RWPE2 (cell line): ENCODE data around the gene MRGPRE.

Source experiments
- ATAC-seq: fragments of 200-7000 bp; cut with Tn5 transposase; 3 replicates; pipeline ENCODE4 v1.9.1; 2021; ENCODE audit warnings: low read depth
- DNase-seq: peaks from one replicate; pipeline ENCODE4 v3.0.0-alpha.2; 2020; ENCODE audit warnings: low spot score
- H3K27ac ChIP-seq: fragments of 450-650 bp; 2 replicates; pipeline ENCODE4 v1.5.1; 2017; ENCODE audit warnings: mild to moderate bottlenecking; ENCODE audit not compliant: poor library complexity, severe bottlenecking
- H3K27me3 ChIP-seq: fragments of 250-450 bp; sonication (Bioruptor Pico); 2 replicates; pipeline ENCODE4 v1.5.1; 2021; ENCODE audit warnings: mild to moderate bottlenecking, moderate library complexity; ENCODE audit not compliant: insufficient read depth, poor library complexity, severe bottlenecking
- H3K36me3 ChIP-seq: fragments of 250-450 bp; sonication (Bioruptor Pico); 2 replicates; pipeline ENCODE4 v1.5.1; 2020; ENCODE audit warnings: low read depth, mild to moderate bottlenecking, moderate library complexity
- H3K4me1 ChIP-seq: fragments of 250-450 bp; sonication (Bioruptor Pico); 2 replicates; pipeline ENCODE4 v1.5.1; 2021; ENCODE audit warnings: mild to moderate bottlenecking, moderate library complexity; ENCODE audit not compliant: insufficient read depth, poor library complexity, severe bottlenecking
- H3K4me3 ChIP-seq: fragments of 250-450 bp; sonication (Bioruptor Pico); 2 replicates; pipeline ENCODE4 v1.5.1; 2021; ENCODE audit warnings: mild to moderate bottlenecking, moderate library complexity; ENCODE audit not compliant: severe bottlenecking
- H3K9me3 ChIP-seq: fragments of 250-450 bp; sonication (Bioruptor Pico); 2 replicates; pipeline ENCODE4 v1.5.1; 2021; ENCODE audit warnings: mild to moderate bottlenecking, moderate library complexity; ENCODE audit not compliant: severe bottlenecking
- CTCF ChIP-seq: fragments of 450-650 bp; IDR thresholded peaks from one replicate; pipeline ENCODE4 v1.5.1; 2017; ENCODE audit warnings: mild to moderate bottlenecking, moderate library complexity; ENCODE audit not compliant: poor library complexity, severe bottlenecking

MRGPRE gene

DNA sequence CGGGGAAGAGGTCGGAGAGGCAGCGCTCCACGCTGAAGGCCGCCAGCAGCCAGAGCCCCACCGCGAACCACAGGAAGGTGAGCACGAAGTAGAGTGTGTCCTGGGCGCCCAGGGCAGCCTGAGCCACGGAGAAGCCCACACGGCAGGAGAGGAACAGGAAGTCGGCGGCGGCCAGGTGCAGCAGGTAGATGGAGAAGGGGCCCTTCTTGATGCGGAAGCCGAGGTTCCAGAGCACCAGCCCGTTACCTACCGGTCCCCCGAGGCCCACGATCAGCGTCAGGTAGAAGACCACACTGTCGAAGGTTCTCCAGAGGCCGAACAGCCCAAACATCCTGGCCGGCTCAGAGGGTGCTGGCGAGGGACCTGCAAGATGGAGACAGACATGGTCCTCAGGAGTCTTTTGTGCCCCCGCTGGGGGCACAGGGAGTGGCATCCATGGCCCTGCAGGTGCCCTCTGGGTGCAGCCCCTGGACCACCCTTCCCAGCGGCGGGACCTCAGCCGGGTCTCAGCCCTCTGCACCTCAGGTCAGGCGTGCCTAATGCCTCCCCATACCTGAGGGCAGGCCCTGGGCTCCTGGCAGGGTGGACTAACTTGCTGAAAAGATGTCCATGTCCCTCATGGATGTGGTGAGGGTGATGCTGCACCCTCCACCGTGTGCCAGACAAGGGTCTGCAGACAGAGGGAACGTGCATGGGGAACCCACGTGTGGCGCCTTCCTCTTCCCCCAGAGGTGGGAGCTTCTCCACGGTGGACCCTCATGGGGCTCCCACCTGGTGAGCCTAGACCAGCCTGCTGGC lies 13.5 kb downstream of the MRGPRE start, which contains the start of gene MRGPRG:
Gene MRGPRG (minus strand): TSS at position 331 of the 798 bp plus-strand sequence. CDS start 0 bp downstream, at position 331.
- H3K4me3 ChIP-seq: no peak within 1 kb of the TSS
- H3K36me3 ChIP-seq: no peaks in the 10 kb centered on the region
- ATAC-seq (no peak), DNase-seq (peak; percentile 54)
- no peak within 1 kb of the TSS for H3K27ac ChIP-seq
- no peaks in the 10 kb centered on the region for H3K4me1 ChIP-seq
- peaks cover 40% of the 10 kb centered on the region for H3K27me3 ChIP-seq
- no peak for TF ChIP-seq CTCF
- H3K9me3 ChIP-seq: no peaks in the 10 kb centered on the region

DNA sequence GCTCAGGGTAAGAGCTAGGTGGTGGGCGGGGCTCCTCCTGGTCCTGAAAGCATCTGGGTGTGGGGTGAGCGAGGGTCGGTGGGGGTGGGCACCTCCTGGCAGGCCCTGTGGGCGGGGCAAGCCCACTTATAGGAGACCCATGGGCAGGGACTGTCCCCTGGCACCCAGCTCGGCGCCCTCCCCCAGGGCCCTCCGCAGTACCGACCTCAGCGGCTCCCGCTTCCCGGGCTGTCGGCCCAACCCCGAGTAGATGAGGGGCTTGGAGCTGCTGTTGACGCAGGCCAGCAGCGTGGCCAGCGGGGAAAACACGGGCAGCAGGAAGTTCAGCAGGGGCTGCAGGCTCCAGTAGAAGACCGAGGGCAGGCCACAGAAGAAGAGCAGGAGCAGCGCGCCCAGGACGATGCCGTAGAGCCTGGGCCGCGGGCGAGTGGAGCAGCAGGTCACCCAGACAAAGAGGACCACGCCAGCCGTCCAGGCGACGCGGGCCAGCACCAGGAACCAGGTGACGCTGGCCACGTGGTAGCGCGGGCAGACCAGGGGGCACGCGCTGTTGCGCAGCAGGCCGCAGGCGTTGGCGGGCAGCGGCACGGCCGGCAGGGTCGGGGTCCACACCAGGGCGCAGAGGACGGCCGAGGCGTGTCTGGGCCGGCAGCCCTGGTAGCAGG lies 14.3 kb downstream of the MRGPRE start:
- no peak for DNase-seq
- no peaks in the 10 kb centered on the region for H3K9me3 ChIP-seq
- H3K27me3 ChIP-seq: peaks cover 41% of the 10 kb centered on the region
- ATAC-seq: no peak
- no peaks in the 10 kb centered on the region for H3K4me1 ChIP-seq
- H3K4me3 ChIP-seq: no peak overlapping the region
- H3K36me3 ChIP-seq: no peaks in the 10 kb centered on the region
- TF ChIP-seq CTCF: no peak
- H3K27ac ChIP-seq: no peak overlapping the region

DNA sequence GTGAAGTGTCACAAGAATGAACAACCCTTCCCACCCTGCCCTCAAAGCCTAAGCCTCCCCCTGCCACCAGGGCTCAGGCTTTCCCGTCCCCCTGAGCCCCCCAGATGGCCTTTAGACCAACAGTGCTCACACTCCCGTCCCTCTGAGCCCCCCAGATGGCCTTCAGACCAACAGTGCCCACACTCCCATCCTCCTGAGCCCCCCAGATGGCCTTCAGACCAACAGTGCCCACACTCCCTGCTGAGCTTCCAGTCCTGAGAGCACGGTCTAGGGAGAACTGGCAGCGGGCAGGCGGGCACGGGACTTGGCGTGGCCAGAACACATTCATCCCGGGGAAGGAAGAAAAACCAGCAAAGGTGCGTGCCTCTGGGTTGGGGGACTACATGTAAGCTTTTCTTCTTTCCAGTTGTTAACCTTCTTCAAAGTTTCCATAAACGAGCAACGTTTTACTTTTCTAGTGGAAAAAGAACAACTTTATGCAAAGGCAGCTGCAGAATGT lies 16.1 kb downstream of the MRGPRE start:
- no peaks in the 10 kb centered on the region for H3K36me3 ChIP-seq
- DNase-seq (no peak), ATAC-seq (no peak)
- H3K27me3 ChIP-seq: peaks cover 28% of the 10 kb centered on the region
- no peak overlapping the region for H3K4me3 ChIP-seq
- no peak for TF ChIP-seq CTCF
- H3K4me1 ChIP-seq: no peaks in the 10 kb centered on the region
- H3K9me3 ChIP-seq: peaks cover 3% of the 10 kb centered on the region
- H3K27ac ChIP-seq: no peak overlapping the region

DNA sequence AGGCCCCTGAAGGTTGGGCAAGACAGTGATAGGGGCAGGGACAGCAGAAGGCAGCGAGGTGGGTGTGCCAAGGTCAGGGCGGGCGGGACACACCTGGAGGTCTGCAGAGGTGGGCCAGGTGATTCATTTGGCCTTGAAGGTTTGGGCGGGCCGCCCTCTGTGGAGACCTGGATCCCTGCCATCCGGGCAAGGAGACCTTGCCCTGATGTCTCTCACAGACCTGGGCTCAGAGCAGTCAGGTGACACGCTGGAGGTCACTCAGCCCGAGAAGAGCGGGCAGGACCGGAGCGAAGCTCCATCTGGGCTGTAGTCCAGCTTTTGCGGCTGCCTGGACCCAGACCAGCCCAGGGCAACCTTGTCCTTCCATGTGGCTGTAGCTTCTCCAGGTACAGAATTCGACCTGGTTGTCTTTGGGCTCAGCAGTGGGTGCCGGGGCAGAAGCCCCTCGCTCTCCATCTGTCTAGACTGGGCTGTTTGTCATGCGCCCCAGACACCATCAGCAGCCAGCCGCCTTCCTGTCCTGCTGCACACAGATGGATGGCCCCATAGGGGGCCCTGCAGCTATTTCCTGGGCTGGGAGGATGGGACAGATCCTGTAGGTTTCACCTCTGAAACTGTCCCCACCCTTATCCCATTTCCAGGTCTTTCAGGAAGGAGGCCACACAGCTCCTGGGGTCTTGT lies 16.7 kb downstream of the MRGPRE start:
- Histone ChIP-seq H3K27ac (no peak overlapping the region), H3K9me3 (peaks cover 4% of the 10 kb centered on the region), H3K36me3 (no peaks in the 10 kb centered on the region), H3K4me3 (no peak overlapping the region), H3K4me1 (no peaks in the 10 kb centered on the region), H3K27me3 (peaks cover 22% of the 10 kb centered on the region)
- ATAC-seq: no peak
- TF ChIP-seq CTCF: no peak
- no peak for DNase-seq
